Pancreas (tissue), 10 donors: ENCODE measurements around the gene GPRC5A. TPM values are rescaled to one million over a fixed set of nuclear protein-coding genes. Genes with fewer than 3 reads are reported as not detected.

Experiments used
- ATAC-seq, 4 donors: fragments of 200-7000 bp; cut with Tn5 transposase; one replicate each; pipeline versions ENCODE4 v1.8.0 to v1.9.1; 2020; ENCODE audit warnings: mild to moderate bottlenecking in 4 of 4, moderate library complexity in 4 of 4
- DNase-seq, 6 donors: peaks; one replicate each; pipeline ENCODE4 v3.0.0-alpha.2; 2020
- FAIRE-seq: peaks from 2 replicates; lab custom pipeline; 2012; peaks lifted over from hg19 to GRCh38; lab: Jason Lieb, UNC
- H3K27ac ChIP-seq, 4 donors: fragments of 200-600 bp; sonication (generic); 1 replicate in 3 of 4; 2 replicates in 1 of 4; pipeline versions ENCODE4 v1.5.0 to v1.8.0; 2020
- H3K27me3 ChIP-seq, 4 donors: fragments of 200-600 bp; one replicate each; pipeline ENCODE4 v1.8.0; 2021
- H3K36me3 ChIP-seq, 3 donors: fragments of 200-600 bp; sonication (generic) in 1 of 3; one replicate each; pipeline versions ENCODE4 v1.5.0 to v1.8.0; 2020 to 2021
- H3K4me1 ChIP-seq, 3 donors: fragments of 200-600 bp; one replicate each; pipeline ENCODE4 v1.8.0; 2021
- H3K4me3 ChIP-seq, 4 donors: fragments of 200-600 bp; sonication (generic) in 2 of 4; one replicate each; pipeline versions ENCODE4 v1.5.0 to v1.8.0; 2020 to 2021
- H3K9me3 ChIP-seq, 4 donors: fragments of 200-600 bp; one replicate each; pipeline ENCODE4 v1.8.0; 2021
- WGBS, 2 donors: extraction: QIAGEN DNeasy Blood & Tissue Kit; methylation state at CpG; one replicate each; pipeline ENCODE4 v1.1.7; 2013; 5-methylcytosine and 5-hydroxymethylcytosine counted together
- intact Hi-C, 3 donors: fragments of 100-400 bp; cut with DNase I; formaldehyde crosslinking; loops; one replicate each; pipeline versions ENCODE4 v1.11.1 to v1.14.2; 2022
- polyA plus RNA-seq, 2 donors: library from polyadenylated mRNA; stranded (reverse); fragments of 200-250 nt; gene quantifications; one replicate each; pipeline ENCODE4 v1.2.3, GENCODE V29; 2013
- total RNA-seq, 6 donors: library from RNA; stranded (reverse); fragmentation: NEBNext Ultra II Directional in 4 of 6; extraction: Animal tissue kit (Norgen Biotek cat#: 25700) in 4 of 6; gene quantifications; one replicate each; pipeline versions ENCODE4 v1.2.1 to v1.2.4, GENCODE V29; 2021 to 2023
- TF ChIP-seq, protein P1 (sequence below), 4 donors: fragments of 200-600 bp; sonication (generic) in 3 of 4; IDR thresholded peaks; one replicate each; pipeline versions ENCODE4 v1.5.0 to v1.8.0; 2021; ENCODE audit warnings: antibody characterized with exemption in 4 of 4
- donor health status: healthy with polysubstance abuse.
- donor health status: DM: no; HTN: no; CAD: no; lungs with moderate emphysema.
- donor health status: DM: no; HTN: no; CAD: no.
- donor health status: control.
- donor health status: control.
- donor health status: Bipolar disorder and iron deficiency.
- donor health status: DM: yes; HTN: yes; CAD: no.
- donor health status: DM: no; HTN: no; CAD: no.
- donor health status: DM: no; HTN: no; CAD: no.
- donor health status: DM: yes; HTN: yes; CAD: no.

The GPRC5A gene
- total and polyA plus RNA-seq, 8 donors = 0.96 to 11.0 (median 2.5) TPM

DNA sequence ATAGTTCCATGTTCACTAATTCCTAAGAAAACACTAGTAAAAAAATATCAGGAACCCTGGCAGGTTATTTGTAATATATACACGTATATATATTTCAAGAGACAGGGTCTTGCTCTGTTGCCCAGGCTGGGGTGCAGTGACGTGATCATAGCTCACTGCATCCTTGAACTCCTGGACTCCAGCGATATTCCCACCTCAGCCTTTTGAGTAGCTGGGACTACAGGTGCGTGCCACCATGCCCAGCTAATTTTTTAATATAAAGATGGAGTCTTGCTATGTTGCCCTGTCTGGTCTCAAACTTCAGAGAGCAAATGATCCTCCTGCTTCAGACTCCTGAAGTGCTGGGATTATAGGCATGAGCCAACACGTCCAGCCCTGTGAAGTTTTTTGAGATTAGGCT, 16.2 kb downstream of the GPRC5A start:
- WGBS, 2 donors = 83 to 84% methylated on average over 5 of the region's 5 CpGs
- intact Hi-C loops = loop anchor here in 1 of 3 donors (10.0 kb wide), 1 partner anchor 307 kb away; no protein-coding TSS in a partner anchor
- no peak overlapping the region for H3K4me3 ChIP-seq
- no peaks in the 10 kb centered on the region for H3K4me1 ChIP-seq
- H3K9me3 ChIP-seq = no peaks in the 10 kb centered on the region
- FAIRE-seq (no peak), DNase-seq (no peak), ATAC-seq (no peak)
- H3K27me3 ChIP-seq = no peaks in the 10 kb centered on the region
- H3K27ac ChIP-seq = no peak overlapping the region
- TF ChIP-seq, protein P1, sequence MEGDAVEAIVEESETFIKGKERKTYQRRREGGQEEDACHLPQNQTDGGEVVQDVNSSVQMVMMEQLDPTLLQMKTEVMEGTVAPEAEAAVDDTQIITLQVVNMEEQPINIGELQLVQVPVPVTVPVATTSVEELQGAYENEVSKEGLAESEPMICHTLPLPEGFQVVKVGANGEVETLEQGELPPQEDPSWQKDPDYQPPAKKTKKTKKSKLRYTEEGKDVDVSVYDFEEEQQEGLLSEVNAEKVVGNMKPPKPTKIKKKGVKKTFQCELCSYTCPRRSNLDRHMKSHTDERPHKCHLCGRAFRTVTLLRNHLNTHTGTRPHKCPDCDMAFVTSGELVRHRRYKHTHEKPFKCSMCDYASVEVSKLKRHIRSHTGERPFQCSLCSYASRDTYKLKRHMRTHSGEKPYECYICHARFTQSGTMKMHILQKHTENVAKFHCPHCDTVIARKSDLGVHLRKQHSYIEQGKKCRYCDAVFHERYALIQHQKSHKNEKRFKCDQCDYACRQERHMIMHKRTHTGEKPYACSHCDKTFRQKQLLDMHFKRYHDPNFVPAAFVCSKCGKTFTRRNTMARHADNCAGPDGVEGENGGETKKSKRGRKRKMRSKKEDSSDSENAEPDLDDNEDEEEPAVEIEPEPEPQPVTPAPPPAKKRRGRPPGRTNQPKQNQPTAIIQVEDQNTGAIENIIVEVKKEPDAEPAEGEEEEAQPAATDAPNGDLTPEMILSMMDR (IDR thresholded peaks at IDR 0.05) = no peak
- H3K36me3 ChIP-seq = no peaks in the 10 kb centered on the region

DNA sequence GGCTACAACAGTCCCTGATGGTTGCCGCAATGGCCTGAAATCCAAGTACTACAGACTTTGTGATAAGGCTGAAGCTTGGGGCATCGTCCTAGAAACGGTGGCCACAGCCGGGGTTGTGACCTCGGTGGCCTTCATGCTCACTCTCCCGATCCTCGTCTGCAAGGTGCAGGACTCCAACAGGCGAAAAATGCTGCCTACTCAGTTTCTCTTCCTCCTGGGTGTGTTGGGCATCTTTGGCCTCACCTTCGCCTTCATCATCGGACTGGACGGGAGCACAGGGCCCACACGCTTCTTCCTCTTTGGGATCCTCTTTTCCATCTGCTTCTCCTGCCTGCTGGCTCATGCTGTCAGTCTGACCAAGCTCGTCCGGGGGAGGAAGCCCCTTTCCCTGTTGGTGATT, 16.9 kb downstream of the GPRC5A start:
- Histone ChIP-seq H3K9me3 (no peaks in the 10 kb centered on the region), H3K27me3 (no peaks in the 10 kb centered on the region), H3K36me3 (no peaks in the 10 kb centered on the region), H3K4me1 (no peaks in the 10 kb centered on the region), H3K27ac (no peak overlapping the region), H3K4me3 (no peak overlapping the region)
- WGBS, 2 donors = 79 to 84% methylated on average over 14 of the region's 14 CpGs
- FAIRE-seq (no peak), ATAC-seq (no peak), DNase-seq (no peak)
- intact Hi-C loops = loop anchor here in 1 of 3 donors (10.0 kb wide), 1 partner anchor 307 kb away; no protein-coding TSS in a partner anchor
- TF ChIP-seq, protein P1 (IDR thresholded peaks at IDR 0.05) = no peak

DNA sequence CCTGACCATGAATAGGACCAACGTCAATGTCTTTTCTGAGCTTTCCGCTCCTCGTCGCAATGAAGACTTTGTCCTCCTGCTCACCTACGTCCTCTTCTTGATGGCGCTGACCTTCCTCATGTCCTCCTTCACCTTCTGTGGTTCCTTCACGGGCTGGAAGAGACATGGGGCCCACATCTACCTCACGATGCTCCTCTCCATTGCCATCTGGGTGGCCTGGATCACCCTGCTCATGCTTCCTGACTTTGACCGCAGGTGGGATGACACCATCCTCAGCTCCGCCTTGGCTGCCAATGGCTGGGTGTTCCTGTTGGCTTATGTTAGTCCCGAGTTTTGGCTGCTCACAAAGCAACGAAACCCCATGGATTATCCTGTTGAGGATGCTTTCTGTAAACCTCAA, 17.3 kb downstream of the GPRC5A start:
- no peaks in the 10 kb centered on the region for H3K27me3 ChIP-seq
- 85% methylated on average over 12 of the region's 12 CpGs for WGBS, 2 donors
- ATAC-seq = no peak
- H3K4me1 ChIP-seq = no peaks in the 10 kb centered on the region
- DNase-seq = no peak
- H3K27ac ChIP-seq = no peak overlapping the region
- H3K4me3 ChIP-seq = no peak overlapping the region
- no peak for FAIRE-seq
- H3K36me3 ChIP-seq = no peaks in the 10 kb centered on the region
- TF ChIP-seq, protein P1 (IDR thresholded peaks at IDR 0.05) = no peak
- intact Hi-C loops = loop anchor here in 1 of 3 donors (10.0 kb wide), 1 partner anchor 306 kb away; no protein-coding TSS in a partner anchor
- no peaks in the 10 kb centered on the region for H3K9me3 ChIP-seq

DNA sequence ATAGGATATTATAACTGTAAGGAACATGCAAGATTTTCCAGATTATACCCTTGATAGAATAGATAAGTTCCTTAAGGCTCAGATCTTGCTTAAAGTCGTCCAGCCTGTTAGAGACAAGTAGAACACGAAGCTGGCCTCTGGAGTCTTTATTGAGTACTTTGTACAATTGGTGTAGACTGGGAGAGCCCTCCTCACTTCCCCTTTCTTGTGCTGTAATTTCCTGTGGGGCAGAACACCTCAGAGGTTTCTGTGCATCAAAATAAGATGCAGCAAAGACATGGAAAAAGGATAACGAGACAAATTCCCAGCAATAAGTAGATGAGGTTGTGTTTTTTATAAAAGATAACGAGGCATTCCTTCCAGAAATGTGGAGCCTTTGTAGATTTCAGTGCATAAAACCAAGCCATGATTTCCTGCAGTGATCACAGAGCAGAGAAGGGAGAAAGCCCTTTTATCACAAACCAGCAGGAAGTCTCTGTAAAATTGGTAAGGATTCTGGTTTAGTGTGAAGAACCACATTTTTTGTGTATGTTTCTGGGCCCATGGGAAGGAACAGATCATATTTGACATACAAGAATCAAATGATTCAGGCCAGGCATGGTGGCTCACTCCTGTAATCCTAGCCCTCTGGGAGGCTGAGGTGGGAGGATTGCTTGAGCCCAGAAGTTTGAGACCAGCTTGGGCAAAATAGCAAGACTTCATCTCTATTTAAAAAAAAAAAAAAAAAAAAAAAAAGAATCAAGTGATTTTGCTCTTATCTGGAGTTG, 18.0 kb downstream of the GPRC5A start:
- no peak for FAIRE-seq
- no peaks in the 10 kb centered on the region for H3K4me1 ChIP-seq
- TF ChIP-seq, protein P1 (IDR thresholded peaks at IDR 0.05) = no peak
- H3K9me3 ChIP-seq = no peaks in the 10 kb centered on the region
- no peaks in the 10 kb centered on the region for H3K27me3 ChIP-seq
- no peak overlapping the region for H3K4me3 ChIP-seq
- no peaks in the 10 kb centered on the region for H3K36me3 ChIP-seq
- no peak for DNase-seq
- ATAC-seq = no peak
- intact Hi-C loops = loop anchor here in 1 of 3 donors (10.0 kb wide), 1 partner anchor 305 kb away; no protein-coding TSS in a partner anchor
- H3K27ac ChIP-seq = no peak overlapping the region
- 69 to 74% methylated on average over 4 of the region's 4 CpGs for WGBS, 2 donors

DNA sequence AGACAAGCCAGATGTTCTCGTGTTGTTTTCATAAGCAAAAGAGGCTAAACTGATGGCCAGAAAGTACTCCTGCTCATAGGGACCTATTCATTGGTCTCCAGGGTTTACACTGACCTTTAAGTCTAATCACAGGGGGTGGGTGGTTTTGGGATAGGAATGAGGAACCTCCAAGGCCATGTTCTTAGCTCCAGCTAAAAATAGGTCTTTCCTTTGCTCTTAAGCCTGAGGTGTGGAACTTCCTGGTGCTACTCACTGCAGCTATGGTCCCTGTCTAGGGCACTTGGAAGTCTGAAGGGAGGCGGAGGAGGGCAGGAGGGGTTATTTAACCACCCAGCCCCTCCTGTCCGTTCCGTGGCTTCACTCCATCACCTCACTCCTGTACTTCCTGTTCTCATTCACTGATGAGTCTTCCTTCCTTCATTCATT, 18.6 kb downstream of the GPRC5A start:
- no peak overlapping the region for H3K4me3 ChIP-seq
- no peak overlapping the region for H3K27ac ChIP-seq
- no peaks in the 10 kb centered on the region for H3K4me1 ChIP-seq
- H3K9me3 ChIP-seq = no peaks in the 10 kb centered on the region
- intact Hi-C loops = loop anchor here in 1 of 3 donors (10.0 kb wide), 1 partner anchor 305 kb away; no protein-coding TSS in a partner anchor
- 64 to 67% methylated on average over 4 of the region's 4 CpGs for WGBS, 2 donors
- no peaks in the 10 kb centered on the region for H3K36me3 ChIP-seq
- H3K27me3 ChIP-seq = no peaks in the 10 kb centered on the region
- FAIRE-seq = no peak
- peak in 3 of 4 donors; percentile 15 to 60 (median 43) for ATAC-seq
- no peak for DNase-seq
- TF ChIP-seq, protein P1 (IDR thresholded peaks at IDR 0.05) = no peak
